ENCODE measurements around the gene POU2F1.
"Not testable (repeated sequence)": the region's sequence is repeated elsewhere in the genome, so short reads cannot be mapped to it uniquely, and the experiment has no call there.

The POU2F1 gene

DNA sequence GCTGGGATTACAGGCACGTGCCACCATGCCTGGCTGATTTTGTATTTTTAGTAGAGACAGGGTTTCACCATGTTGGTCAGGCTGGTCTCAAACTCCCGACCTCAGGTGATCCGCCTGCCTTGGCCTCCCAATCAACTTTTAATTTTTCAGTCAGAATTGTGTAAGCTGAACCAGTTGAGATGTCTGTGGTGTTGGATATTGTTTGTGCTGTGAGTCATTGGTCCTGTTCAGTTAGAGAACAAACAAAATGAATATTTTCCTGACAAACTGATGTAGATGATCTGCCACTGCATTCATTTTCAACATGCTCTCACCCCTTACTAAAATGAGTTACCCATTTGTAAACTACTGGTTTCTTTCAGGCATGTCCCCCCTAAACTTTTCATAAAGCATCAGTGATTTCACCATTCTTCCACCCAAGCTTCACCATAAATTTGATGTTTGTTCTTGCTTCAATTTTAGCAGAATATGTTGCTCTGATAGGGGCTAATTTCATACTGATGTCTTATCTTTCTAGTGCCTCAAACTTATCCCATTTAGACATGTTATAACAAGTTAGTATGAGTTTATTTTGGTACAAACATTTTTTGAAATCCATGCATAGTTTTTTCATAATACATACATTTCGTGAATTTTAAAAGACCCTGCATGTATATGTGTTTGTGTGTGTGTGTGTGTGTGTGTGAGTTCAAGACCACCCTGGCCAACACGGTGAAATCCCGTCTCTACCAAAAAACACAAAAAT is 15.2 kb upstream of the POU2F1 start:
- not testable (repeated sequence) for DNase-seq (ENCODE audit: low read depth in 1 of 2, low spot score in 1 of 2)

DNA sequence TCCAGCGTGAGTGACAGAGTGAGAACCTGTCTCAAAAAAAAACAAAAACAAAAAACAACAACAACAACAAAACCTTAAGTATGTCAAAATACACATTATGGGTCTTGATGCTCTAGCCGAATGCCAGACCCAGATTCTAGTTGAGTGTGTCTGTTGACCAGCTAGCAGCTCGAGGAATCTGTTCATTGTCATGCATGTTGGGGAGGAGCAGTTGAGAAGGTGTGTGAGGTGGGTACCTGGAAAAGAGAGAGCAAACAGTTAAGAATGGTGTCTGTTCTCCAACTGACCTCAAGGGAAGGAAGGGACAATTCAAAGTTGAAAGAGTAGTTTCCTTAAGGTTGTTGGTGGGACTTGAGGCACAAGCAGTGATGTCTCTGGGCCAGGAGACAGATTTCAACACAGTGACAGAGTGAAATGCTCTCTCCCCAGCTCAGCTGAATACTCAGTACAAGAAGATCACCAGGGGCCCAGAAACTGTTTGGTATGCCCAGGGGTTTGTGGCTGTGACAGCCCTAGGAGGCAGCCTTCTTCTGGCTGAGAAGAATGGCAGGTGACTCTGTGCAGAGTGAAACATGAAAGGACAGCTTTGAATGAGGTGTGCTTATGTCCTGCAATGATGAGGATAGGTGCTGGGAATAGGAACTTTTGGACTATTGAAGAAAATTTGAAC is 14.4 kb upstream of the POU2F1 start:
- no peak for DNase-seq (ENCODE audit: low read depth in 1 of 2, low spot score in 1 of 2)

DNA sequence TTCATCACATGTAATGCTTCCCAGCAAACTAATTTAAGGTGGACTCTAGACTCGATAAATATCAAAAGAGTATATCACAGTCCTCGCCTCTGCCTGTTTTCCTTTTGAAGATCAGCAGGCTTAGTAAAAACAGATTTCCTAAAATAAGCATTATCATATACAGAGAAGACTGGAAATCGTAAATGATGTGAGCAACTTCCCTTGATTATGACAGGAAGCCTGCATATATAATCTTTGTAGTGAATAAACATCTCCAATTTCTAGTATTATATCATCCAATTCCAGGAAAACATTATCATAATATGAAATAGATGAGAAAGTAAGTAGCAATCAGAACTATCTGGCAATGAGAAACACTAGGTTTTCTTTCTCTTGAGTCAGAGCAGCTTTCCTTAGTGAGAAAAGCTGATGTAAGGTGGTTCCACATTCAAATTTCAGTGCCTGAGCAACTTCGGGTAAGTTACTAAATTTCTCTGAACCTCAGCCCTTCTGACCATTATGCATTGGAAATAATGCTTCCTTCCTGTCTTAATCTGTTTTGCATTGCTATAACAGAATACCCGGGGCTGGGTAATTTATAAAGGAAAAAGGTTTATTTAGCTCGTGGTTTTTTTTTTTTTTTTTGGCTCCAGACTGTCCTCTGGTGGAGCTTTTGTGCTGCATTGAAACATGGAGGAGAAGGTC is 12.6 kb upstream of the POU2F1 start:
- DNase-seq (ENCODE audit: low read depth in 1 of 2, low spot score in 1 of 2) = no peak

DNA sequence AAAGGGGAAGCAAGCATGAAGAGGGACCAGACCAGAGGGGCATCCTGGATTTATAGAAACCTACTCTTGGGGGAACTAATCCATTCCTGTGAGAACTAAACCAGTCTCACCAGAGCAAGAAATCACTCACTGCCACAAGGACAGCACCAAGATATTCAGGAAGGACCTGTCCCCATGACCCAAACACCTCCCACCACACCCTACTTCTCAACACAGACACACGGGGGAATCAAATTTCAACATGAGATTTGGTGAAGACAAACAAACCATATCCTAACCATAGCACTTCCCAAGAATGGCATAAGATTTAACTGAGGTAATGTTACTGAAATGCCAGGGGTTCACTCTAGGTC is 12.1 kb upstream of the POU2F1 start:
- DNase-seq (ENCODE audit: low read depth in 1 of 2, low spot score in 1 of 2) = no peak

DNA sequence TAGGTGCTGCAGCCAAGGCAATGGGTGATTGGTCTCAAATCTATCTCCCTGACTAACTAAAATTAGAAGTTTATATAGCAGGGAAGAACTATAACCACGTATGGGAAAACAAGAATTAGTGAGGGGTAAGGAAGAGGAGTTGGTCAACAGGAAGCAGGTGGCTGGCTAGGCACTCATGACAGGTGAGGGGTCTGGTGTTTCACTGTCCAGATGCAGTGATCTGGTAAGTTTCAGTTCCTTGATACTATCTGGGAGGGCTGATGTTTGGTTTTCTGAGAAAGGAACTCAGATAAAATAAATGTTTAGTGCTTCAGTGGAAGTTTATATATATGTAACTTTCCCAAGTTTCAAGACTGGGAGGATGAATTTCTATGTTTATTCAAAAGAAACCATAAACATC is 11.6 kb upstream of the POU2F1 start:
- no peak for DNase-seq (ENCODE audit: low read depth in 1 of 2, low spot score in 1 of 2)

DNA sequence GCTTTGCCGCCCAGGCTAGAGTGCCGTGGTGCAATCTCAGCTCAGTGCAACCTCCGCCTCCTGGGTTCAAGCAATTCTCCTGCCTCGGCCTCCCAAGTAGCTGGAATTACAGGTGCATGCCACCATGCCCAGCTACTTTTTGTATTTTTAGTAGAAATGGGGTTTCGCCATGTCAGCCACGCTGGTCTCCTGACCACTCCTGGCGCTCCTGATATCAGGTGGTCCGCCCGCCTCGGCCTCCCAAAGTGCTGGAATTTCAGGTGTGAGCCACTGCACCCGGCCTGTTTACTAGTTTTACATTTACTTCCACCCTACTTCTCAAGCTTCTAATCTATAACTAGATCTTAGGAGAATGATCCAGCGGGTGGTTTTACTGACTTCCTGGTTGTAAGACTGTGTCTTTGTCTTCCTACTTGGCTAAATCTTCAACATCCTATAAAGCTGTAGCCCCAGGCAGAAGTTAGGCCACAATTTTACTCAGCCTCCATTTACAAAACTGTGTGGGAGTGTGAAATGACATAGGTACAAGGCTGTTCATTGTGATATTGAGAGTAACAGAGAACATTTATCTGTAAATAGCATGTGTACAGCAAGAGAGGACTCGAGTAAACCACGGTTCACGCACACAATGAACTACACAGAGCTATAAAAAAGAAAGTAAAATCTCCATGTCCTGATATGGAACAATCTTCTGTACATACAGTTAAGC is 9.6 kb upstream of the POU2F1 start:
- DNase-seq (ENCODE audit: low read depth in 1 of 2, low spot score in 1 of 2) = no peak

DNA sequence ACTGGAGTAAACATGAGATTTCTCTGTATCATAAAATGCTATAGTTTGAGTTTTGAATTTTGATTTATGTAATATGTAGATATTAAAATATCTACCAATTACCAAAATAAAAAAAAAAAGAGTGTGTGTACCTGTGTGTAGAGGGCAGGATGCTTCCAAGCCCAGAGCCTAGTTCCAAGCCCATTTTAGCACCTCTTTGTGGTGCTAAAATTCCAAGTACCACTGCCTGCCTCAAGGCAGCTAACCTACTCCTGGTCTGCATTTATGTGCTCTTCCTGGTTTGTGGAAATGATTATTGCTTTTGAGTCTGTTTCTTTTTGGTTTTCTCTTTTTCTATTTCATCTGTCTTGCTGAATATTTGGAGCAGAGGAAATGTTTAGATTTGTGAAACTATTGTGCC is 8.7 kb upstream of the POU2F1 start:
- DNase-seq (ENCODE audit: low read depth in 1 of 2, low spot score in 1 of 2) = no peak

DNA sequence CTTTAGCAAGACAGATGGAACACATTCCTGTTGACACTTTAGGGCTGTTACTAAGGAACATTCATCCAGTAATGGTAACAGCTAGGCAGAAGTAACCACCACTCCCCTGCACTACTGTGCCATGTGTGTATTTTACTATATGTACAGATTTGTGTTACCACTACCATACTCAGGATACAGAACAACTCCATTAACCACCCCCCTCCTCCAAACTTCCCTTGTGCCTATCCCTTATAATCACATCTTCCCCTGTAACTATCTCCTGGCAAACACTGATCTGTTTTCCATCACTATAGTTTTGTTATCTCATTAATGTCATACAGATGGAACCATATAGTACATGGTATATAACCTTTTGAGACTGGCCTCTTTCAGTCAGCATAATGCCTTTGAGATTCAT is 3.9 kb upstream of the POU2F1 start:
- no peak for DNase-seq (ENCODE audit: low read depth in 1 of 2, low spot score in 1 of 2)

DNA sequence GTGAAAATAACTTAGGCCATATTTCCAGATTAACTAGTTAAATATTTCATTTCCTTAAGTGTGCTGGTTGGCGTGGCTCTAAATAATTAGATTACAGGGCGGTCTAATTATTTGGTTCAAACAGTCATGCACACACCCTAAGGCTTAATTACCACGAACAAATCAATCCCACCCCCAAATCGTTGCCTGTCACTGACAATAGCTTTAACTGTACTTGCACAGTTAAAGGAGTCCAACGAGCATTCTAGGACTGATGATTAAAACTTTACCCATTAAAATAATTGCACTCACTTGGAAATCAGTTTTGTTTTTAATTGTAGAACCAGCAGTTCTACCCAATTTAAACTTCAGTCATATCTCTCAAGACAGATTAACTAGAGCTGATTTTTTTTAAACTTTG is 1.5 kb upstream of the POU2F1 start:
- DNase-seq (ENCODE audit: low read depth in 1 of 2, low spot score in 1 of 2) = no peak

DNA sequence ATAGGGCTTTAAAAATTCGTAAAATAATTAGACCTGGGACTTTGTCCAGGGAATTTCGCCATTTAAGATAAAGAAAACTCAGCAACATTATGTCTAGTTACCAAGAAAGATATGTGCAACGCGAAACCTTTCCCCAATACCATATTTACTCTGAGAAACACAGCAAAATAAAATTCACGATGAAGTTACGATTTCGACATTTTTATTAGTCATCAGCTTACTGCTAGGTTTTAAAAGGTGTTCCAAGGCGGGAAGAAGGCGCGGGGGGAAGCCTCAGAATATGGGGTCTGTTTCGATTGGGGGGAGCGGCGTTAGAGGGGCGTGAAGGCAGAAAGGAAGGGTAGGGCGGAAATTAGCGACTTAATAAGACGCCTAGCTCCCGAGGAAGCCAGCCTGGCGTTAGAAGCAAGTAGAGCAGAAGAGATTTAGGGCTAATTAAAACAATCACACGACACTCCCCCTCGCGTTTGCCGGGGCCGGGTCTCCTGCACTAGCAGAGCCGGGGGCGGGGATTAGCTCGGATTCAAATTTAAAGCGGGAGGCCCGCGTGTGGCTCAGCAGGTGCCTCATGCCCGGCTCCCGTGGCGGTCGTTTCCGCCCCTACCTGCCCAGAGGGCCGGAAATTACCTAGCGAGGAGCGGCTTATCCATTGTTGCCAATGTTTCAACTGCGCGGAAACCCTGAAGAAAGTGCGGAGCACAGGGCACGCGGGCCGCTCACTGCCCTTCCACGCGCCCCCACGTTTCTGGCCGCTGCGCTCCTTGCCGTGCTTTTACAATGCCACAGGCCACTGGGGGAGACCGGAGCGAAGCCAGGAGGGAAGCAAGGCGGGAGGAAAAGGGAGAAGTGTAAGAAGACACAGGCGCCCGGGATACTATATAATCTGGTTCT is 795 bp upstream of the POU2F1 start:
- peak; percentile 73 to 76 for DNase-seq (ENCODE audit: low read depth in 1 of 2, low spot score in 1 of 2)

DNA sequence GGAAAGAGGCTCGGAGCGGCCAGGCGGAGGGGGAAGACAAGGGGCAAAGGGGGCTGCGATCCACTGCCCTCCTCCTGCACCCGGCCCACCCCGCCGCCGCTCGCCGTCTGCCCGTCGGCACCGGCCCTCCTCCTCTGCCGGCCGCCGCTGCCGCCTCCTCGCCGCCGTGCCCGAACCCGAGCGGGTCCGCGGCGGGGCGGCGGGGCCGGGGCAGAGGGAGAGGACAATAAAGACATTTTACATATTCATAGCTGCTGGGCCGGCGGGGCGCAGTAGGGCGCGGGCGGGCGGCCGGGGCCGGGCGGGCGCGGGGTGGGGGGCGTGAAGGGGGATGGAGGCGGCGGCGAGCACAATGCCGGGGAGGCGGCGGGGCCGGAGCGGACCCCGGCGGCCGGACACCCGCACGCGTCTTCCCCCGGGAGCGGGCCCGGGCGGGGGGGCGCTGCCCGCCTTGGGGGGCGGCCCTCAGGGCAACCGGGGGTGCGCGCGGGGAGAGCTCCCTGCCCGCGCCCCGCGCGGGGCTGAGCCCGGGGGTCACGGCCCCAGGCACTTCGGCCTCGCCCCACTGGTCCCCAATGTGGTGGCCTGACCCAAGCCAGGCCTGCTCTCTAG is 546 bp downstream of the POU2F1 start:
- DNase-seq (ENCODE audit: low read depth in 1 of 2, low spot score in 1 of 2) = peak; percentile 4 to 19

DNA sequence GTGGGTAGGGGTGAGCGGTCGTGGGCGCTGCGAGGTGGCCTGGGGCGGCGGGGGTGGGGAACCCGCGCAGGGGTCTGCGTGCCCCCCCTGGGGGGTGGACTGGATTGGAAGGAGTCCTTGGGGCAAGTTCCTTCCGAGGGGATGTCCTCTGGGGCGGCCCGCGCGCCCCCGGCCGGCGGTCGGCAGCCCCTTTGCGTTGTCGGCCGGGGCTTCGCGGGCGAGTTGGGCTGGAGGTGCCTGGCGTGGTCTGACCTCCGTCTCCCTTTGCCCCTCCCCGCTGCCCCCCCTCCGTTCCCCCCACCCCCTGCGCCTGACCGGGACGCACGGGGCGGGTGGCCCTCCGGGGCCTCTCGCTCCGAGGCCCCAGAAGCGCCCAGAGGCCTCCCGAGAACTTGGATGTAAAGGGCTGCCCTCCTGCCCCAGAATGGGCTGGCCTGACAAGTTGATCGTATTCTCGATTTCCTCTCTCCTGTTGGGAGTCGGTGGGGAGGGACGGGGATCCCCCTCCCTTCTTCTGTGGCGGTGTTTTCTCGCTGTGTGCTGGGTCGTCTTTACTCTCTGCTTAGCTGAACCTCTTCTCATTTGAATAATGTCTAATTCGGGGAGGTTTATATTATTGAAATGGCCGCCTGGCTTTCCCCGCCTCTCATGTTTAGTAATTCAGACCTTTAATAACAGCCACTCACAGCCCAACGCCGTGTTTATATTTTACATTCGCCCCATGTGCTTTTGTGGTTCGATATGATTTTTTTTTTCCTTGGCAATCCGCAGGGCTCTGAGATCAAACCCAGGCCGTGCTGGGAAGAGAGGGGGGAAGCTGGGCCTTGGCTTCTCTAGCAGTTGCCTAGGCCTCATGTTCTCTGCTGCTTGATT is 1.3 kb downstream of the POU2F1 start:
- peak; percentile 34 to 48 for DNase-seq (ENCODE audit: low read depth in 1 of 2, low spot score in 1 of 2)

DNA sequence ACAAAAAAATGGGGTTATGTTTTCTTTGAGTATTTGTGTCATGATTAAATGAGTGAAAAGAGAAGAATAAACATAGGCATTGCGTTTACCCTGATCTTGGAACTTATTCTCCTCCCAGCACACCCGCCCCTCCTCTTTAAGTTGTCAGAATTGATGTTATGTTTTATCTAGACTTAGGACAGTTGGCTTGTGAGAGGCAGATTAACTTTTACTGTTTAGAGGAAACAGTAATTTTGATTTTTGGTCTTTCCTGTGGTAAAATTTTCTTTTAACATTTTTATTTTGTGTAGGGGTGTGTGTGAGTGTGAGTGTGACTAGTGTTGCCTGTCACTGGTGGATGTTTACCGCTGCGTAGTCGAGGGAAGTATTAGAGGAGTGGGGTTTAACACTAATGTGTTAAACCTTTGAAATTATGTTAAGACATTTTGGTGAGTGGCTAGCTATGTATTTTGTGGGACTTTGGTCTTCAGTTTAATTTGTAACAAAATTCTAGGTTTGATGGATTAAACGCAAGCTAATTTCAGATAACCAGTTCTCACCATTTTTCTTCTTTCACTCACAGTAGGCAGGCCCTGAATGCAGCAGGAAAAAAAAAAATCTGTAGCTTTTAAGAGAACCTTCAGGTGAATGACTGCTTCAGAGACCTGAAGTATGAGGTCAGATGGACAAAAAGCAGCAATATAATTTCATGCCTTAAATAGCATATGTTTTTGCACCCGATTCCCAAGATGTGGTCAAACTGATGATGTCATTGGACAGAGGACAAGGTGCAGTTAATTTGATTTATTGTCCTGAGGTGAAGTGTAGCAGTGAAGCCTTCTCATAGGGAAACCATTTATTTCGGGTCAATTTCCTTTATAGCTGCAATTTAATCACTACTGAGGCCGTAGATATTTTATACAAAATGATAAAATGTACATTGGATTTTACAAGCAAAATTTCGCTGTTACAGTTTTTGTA is 2.7 kb downstream of the POU2F1 start:
- no peak for DNase-seq (ENCODE audit: low read depth in 1 of 2, low spot score in 1 of 2)

DNA sequence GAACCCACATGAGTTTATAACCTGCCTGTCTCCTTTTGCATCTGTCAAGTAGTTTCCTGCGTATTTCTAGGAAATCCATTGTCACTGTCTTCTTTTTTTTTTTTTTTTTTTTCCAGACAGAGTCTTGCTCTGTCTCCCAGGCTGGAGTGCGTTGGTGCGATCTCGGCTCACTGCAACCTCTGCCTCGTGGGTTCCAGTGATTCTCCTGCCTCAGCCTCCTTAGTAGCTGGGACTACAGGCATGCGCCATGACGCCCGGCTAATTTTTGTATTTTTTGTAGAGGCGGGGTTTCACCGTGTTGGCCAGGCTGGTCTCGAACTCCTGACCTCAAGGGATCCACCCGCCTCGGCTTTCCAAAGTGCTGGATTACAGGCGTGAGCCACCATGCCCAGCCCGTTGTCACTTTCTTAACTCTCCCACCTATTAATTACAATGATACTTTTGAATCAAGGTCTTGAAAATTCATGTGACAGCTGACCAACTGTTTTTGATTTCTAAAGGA is 4.1 kb downstream of the POU2F1 start:
- DNase-seq (ENCODE audit: low read depth in 1 of 2, low spot score in 1 of 2) = not testable (repeated sequence)

DNA sequence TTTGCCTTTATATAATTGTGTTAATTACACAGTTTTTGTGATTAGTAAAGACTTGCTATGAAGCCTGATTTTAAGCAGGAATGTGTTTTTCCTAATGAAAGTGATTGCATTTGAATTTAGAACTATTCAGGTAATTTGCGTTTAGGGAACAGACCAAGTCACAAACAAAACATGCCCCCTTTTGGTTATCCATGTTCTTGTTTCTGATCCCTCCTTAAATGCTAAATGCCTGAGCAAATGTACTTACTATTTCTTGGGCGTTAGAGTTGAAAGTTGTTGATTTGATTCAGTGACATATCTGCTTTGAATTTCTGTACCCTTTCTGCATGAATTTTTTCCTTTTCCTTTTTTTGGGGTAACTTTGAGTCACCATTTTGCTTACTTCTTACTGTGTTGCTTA is 5.2 kb downstream of the POU2F1 start:
- DNase-seq (ENCODE audit: low read depth in 1 of 2, low spot score in 1 of 2) = no peak

DNA sequence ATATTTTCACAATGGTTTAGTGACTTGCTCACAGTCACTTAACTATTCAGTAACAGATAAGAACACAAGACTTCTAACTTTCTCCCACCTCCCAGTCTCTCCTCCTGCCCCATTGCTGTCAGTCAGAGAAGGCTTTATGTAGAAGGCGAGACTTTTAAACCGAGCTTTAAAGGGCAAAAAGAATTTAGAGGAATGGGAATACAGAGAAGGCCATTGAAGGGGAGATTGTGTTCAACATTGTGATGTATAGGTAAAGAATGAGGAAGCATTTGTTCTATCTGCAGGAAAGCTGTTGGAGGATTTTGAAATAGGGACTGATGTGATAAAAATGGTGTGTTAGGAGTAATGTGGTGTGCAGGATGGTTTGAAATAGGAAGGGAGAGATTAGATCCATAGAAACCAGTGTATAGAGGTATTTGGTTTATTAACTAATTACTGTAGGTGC is 7.3 kb downstream of the POU2F1 start:
- DNase-seq (ENCODE audit: low read depth in 1 of 2, low spot score in 1 of 2) = no peak

DNA sequence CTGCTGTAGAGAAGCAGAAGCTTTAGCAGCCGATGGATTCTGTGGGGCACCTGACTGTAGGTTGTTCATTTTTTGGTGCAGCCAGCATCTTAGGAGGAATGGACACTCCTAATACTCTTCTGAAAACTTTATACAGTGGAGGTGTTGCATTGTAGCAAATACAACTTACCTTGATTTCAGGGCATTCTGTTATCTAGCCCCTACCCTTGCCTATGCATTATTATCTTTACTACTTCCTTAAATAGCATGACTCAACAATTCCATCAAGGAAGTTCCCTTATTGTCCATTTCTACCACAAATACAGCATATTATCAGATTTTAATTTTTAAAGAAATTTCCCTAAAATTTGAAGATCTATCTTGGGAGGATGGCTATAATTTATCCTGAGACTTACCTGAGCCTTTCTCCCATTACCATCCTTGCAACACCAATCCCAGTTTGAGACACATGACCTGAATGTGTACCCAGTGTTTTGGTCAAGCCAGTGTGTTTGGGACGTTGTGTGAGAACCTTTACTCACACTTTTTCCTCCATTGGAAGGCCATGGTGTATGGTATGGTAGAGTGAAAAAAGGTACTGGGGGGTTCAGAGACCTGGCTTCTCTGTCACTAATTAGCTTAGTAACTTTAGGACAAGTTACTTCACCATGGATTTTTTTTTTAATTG is 9.2 kb downstream of the POU2F1 start:
- no peak for DNase-seq (ENCODE audit: low read depth in 1 of 2, low spot score in 1 of 2)
